DOHH2 (cell line): Measurements from ENCODE around the gene MUC7.

Experiments used
- H3F3A ChIP-seq: fragments of 200-600 bp; sonication (generic), shearing (Covaris generic); 2 replicates; pipeline ENCODE4 v1.6.0; 2016; ENCODE audit warnings: antibody characterized with exemption, mild to moderate bottlenecking; ENCODE audit not compliant: control insufficient read depth, insufficient read depth
- H3K27ac ChIP-seq: fragments of 200-600 bp; sonication (generic); 2 replicates; pipeline ENCODE4 v1.5.1; 2014; ENCODE audit warnings: low read depth, mild to moderate bottlenecking, low read length, moderate library complexity
- H3K27me3 ChIP-seq: fragments of 200-600 bp; sonication (generic); 2 replicates; pipeline ENCODE4 v1.6.1; 2014; ENCODE audit warnings: mild to moderate bottlenecking, low read length, mixed read lengths; ENCODE audit not compliant: control insufficient read depth
- H3K36me3 ChIP-seq: fragments of 200-600 bp; sonication (generic); 2 replicates; pipeline ENCODE4 v1.6.1; 2014; ENCODE audit warnings: mild to moderate bottlenecking, low read length, moderate library complexity, mixed read lengths; ENCODE audit not compliant: control insufficient read depth
- H3K4me1 ChIP-seq: fragments of 200-600 bp; sonication (generic); 2 replicates; pipeline ENCODE4 v1.6.1; 2014; ENCODE audit warnings: mild to moderate bottlenecking, low read length, mixed read lengths; ENCODE audit not compliant: control insufficient read depth
- H3K4me2 ChIP-seq: fragments of 200-600 bp; sonication (generic); 2 replicates; pipeline ENCODE4 v1.6.0; 2014; ENCODE audit warnings: mild to moderate bottlenecking, low read length, moderate library complexity
- H3K4me3 ChIP-seq: fragments of 200-600 bp; sonication (generic); 2 replicates; pipeline ENCODE4 v1.5.1; 2014; ENCODE audit warnings: mild to moderate bottlenecking, low read length, mixed read lengths
- H3K79me2 ChIP-seq: fragments of 200-600 bp; sonication (generic); 2 replicates; pipeline ENCODE4 v1.6.1; 2014; ENCODE audit warnings: mild to moderate bottlenecking, low read length, mixed read lengths; ENCODE audit not compliant: control insufficient read depth
- H3K9me2 ChIP-seq: fragments of 200-600 bp; sonication (generic); replicated peaks from 2 replicates; pipeline ENCODE4 v1.6.1; 2014; ENCODE audit warnings: mild to moderate bottlenecking, low read length, mixed read lengths; ENCODE audit not compliant: control insufficient read depth
- H3K9me3 ChIP-seq: fragments of 200-600 bp; sonication (generic); 2 replicates; pipeline ENCODE4 v1.6.1; 2014; ENCODE audit warnings: antibody characterized with exemption, low read length, mixed read lengths; ENCODE audit not compliant: control insufficient read depth, insufficient read depth
- H4K20me1 ChIP-seq: fragments of 200-600 bp; sonication (generic); 2 replicates; pipeline ENCODE4 v1.6.0; 2014; ENCODE audit warnings: low read depth, mild to moderate bottlenecking, antibody characterized with exemption, low read length, moderate library complexity; ENCODE audit not compliant: control insufficient read depth, insufficient read depth
- CTCF ChIP-seq: fragments of 200-600 bp; sonication (generic); IDR thresholded peaks from one replicate; pipeline ENCODE4 v1.5.1; 2014; ENCODE audit warnings: antibody characterized with exemption, mild to moderate bottlenecking, low read depth, low read length; ENCODE audit not compliant: poor library complexity, severe bottlenecking
- EZH2phosphoT487 ChIP-seq: fragments of 200-600 bp; sonication (generic); IDR thresholded peaks from 2 replicates; pipeline ENCODE4 v1.6.1; 2017; ENCODE audit warnings: borderline replicate concordance, mild to moderate bottlenecking, antibody characterized with exemption, low read length, moderate library complexity, mixed read lengths

MUC7 gene

GRCh38 chr4:70437197-70437596 lies 34.8 kb upstream of the MUC7 start:
- H3K9me2 ChIP-seq, result no peaks in the 10 kb centered on the region
- H3K4me1 ChIP-seq, result no peaks in the 10 kb centered on the region

GRCh38 chr4:70442474-70442873 lies 29.5 kb upstream of the MUC7 start:
- no peaks in the 10 kb centered on the region for H3K79me2 ChIP-seq
- H3K9me2 ChIP-seq, result no peaks in the 10 kb centered on the region
- H4K20me1 ChIP-seq, result no peaks in the 10 kb centered on the region
- H3K9me3 ChIP-seq, result peaks cover 2% of the 10 kb centered on the region; the same call in 1 of the 2 replicates
- no peak overlapping the region for H3K27ac ChIP-seq
- H3K4me3 ChIP-seq, result no peak overlapping the region
- H3K27me3 ChIP-seq, result no peaks in the 10 kb centered on the region
- no peak for TF ChIP-seq CTCF
- TF ChIP-seq EZH2phosphoT487, result no peak
- no peaks in the 10 kb centered on the region for H3F3A ChIP-seq
- H3K4me2 ChIP-seq, result no peak overlapping the region
- H3K36me3 ChIP-seq, result no peaks in the 10 kb centered on the region
- no peaks in the 10 kb centered on the region for H3K4me1 ChIP-seq

More at GRCh38 chr4:70437197-70437596, 34.8 kb upstream of the MUC7 start:
- Histone ChIP-seq H3K4me2 (no peak overlapping the region), H4K20me1 (no peaks in the 10 kb centered on the region), H3K27ac (no peak overlapping the region), H3K79me2 (no peaks in the 10 kb centered on the region), H3K27me3 (no peaks in the 10 kb centered on the region), H3K4me3 (no peak overlapping the region), H3F3A (no peaks in the 10 kb centered on the region), H3K36me3 (no peaks in the 10 kb centered on the region), H3K9me3 (peaks cover 6% of the 10 kb centered on the region; the same call in 1 of the 2 replicates)
- TF ChIP-seq CTCF (no peak), EZH2phosphoT487 (no peak)

GRCh38 chr4:70443329-70443728 lies 28.7 kb upstream of the MUC7 start:
- H3F3A ChIP-seq, result no peaks in the 10 kb centered on the region
- H3K27me3 ChIP-seq, result no peaks in the 10 kb centered on the region
- H3K4me3 ChIP-seq, result no peak overlapping the region
- no peaks in the 10 kb centered on the region for H3K36me3 ChIP-seq
- no peaks in the 10 kb centered on the region for H3K79me2 ChIP-seq
- H3K4me2 ChIP-seq, result no peak overlapping the region
- no peaks in the 10 kb centered on the region for H3K4me1 ChIP-seq
- no peaks in the 10 kb centered on the region for H4K20me1 ChIP-seq
- H3K9me3 ChIP-seq, result no peaks in the 10 kb centered on the region
- no peak overlapping the region for H3K27ac ChIP-seq
- TF ChIP-seq CTCF, result no peak
- no peak for TF ChIP-seq EZH2phosphoT487
- no peaks in the 10 kb centered on the region for H3K9me2 ChIP-seq

- TF ChIP-seq EZH2phosphoT487 (no peak), CTCF (no peak)
- Histone ChIP-seq H3K27me3 (no peaks in the 10 kb centered on the region), H3K4me1 (no peaks in the 10 kb centered on the region), H3K27ac (no peak overlapping the region), H3K9me3 (no peaks in the 10 kb centered on the region), H3K4me2 (no peak overlapping the region), H3F3A (no peaks in the 10 kb centered on the region), H3K36me3 (no peaks in the 10 kb centered on the region), H4K20me1 (no peaks in the 10 kb centered on the region), H3K4me3 (no peak overlapping the region), H3K9me2 (no peaks in the 10 kb centered on the region), H3K79me2 (no peaks in the 10 kb centered on the region)
Observed at GRCh38 chr4:70449220-70449619, 22.8 kb upstream of the MUC7 start.
